Measurements from ENCODE around the gene REL.

REL gene

DNA sequence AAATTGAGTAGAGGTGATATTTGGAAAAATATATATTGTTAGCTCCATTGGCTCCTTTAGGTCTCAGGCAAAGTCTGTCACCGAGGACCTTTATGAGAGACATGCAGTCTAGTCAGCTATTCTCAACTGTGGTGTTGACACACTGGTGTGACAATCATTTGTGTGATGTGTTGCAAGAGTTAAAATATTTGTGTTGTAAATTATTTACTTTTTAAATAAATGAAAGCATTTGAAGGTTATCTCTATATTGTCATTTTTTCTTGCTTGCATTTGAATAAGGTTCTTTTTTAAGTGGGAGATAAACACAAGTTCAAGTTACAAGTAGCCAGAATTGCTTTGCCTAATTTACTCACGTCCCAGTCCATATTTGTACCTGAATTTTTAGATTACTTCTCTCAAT lies 4.3 kb downstream of the REL start:
- ChIA-PET POLR2A (no interaction called here), CTCF (interaction anchor here (0.6 kb wide), 1 partner anchor 80 kb away, joined by 5 read pairs; no protein-coding TSS in a partner anchor)
- no peak for TF ChIP-seq ZNF571 (tag by site-specific recombination; IDR thresholded peaks at IDR 0.05)
- TF ChIP-seq, protein P1, sequence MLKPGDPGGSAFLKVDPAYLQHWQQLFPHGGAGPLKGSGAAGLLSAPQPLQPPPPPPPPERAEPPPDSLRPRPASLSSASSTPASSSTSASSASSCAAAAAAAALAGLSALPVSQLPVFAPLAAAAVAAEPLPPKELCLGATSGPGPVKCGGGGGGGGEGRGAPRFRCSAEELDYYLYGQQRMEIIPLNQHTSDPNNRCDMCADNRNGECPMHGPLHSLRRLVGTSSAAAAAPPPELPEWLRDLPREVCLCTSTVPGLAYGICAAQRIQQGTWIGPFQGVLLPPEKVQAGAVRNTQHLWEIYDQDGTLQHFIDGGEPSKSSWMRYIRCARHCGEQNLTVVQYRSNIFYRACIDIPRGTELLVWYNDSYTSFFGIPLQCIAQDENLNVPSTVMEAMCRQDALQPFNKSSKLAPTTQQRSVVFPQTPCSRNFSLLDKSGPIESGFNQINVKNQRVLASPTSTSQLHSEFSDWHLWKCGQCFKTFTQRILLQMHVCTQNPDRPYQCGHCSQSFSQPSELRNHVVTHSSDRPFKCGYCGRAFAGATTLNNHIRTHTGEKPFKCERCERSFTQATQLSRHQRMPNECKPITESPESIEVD (tag by site-specific recombination; IDR thresholded peaks at IDR 0.05) = peak; percentile 49
- TF ChIP-seq ZFP37 (tag by site-specific recombination; IDR thresholded peaks at IDR 0.05) = no peak
- TF ChIP-seq OVOL3 (tag by site-specific recombination; IDR thresholded peaks at IDR 0.05) = no peak
- peaks cover 19% of the 10 kb centered on the region for H3K4me1 ChIP-seq (ENCODE audit: control insufficient read depth, insufficient read depth, low read length)
- H3K4me3 ChIP-seq (ENCODE audit: low read depth, low read length) = no peak overlapping the region
- H3K9me3 ChIP-seq (ENCODE audit: control insufficient read depth, insufficient read depth, low read depth, low read length) = no peaks in the 10 kb centered on the region
- H3K27ac ChIP-seq (ENCODE audit: extremely low read depth, low read depth, low read length) = 0 out of 2 replicates have a peak overlapping the region, but pooled peaks have one; percentile 13
- H3K36me3 ChIP-seq (ENCODE audit: control insufficient read depth in 2 of 2, insufficient read depth in 1 of 2, low read length in 2 of 2) = no peaks in the 10 kb centered on the region

DNA sequence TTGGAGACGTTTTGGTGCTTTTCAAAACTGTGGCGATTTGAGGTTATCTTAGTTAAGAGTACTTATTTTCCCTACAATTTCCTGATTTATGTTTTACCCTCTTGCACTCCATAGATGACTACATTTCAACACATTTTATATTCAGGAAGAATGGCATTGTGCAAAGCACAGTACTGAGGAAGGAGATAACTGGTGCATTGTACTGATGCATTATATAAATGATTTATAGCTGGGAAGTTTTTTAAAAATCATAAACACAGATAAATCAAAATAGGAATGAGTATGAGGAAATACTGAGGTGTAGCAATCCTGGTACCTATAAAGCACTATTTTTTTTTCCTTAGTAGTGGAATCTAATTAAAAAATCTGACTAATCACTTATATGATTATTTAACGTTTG lies 5.6 kb downstream of the REL start:
- Histone ChIP-seq H3K9me3 (ENCODE audit: control insufficient read depth, insufficient read depth, low read depth, low read length) (no peaks in the 10 kb centered on the region), H3K27ac (ENCODE audit: extremely low read depth, low read depth, low read length) (no peak overlapping the region), H3K4me3 (ENCODE audit: low read depth, low read length) (no peak overlapping the region), H3K36me3 (ENCODE audit: control insufficient read depth in 2 of 2, insufficient read depth in 1 of 2, low read length in 2 of 2) (peaks cover 0 to 5% of the 10 kb centered on the region in 2 experiments; a peak in 1 of 3 replicates), H3K4me1 (ENCODE audit: control insufficient read depth, insufficient read depth, low read length) (peaks cover 22% of the 10 kb centered on the region)
- ChIA-PET CTCF (interaction anchor here (0.5 to 0.7 kb wide), 2 partner anchors 49 to 642 kb away, joined by 3 to 4 read pairs; no protein-coding TSS in a partner anchor), POLR2A (interaction anchor here (0.6 to 0.7 kb wide), 2 partner anchors 139 to 413 kb away, joined by 3 to 4 read pairs; no protein-coding TSS in a partner anchor)
- TF ChIP-seq ZBTB7A (tag by site-specific recombination; IDR thresholded peaks at IDR 0.05; ENCODE audit: low read depth) (no peak), ZNF548 (tag by site-specific recombination; IDR thresholded peaks at IDR 0.05) (no peak)
- TF ChIP-seq, protein P1 (tag by site-specific recombination; IDR thresholded peaks at IDR 0.05) = peak; percentile 42; the same call in 1 of the 2 replicates

DNA sequence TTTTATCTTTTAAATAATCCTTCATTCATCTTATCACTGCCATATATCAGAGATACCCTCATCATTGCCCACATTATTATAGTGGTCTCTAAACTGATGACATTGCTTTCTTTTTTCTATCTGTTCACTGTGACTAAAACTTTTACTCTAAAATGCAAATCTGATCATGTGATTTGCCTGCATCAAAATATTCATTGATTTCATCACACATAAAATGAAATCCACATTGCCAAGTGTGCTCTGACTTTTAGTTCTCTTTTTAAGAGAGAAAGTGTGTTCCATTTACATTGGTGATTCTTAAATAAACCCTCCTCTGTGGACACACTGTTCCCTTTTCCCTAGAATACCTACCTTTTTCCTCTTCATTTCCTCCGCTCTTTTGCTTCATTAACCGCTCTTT lies 7.5 kb downstream of the REL start:
- POLR2A ChIA-PET = no interaction called here
- peaks cover 3 to 12% of the 10 kb centered on the region in 2 experiments; a peak in 2 of 3 replicates for H3K36me3 ChIP-seq (ENCODE audit: control insufficient read depth in 2 of 2, insufficient read depth in 1 of 2, low read length in 2 of 2)
- no peak overlapping the region for H3K27ac ChIP-seq (ENCODE audit: extremely low read depth, low read depth, low read length)
- peaks cover 22% of the 10 kb centered on the region for H3K4me1 ChIP-seq (ENCODE audit: control insufficient read depth, insufficient read depth, low read length)
- H3K9me3 ChIP-seq (ENCODE audit: control insufficient read depth, insufficient read depth, low read depth, low read length) = no peaks in the 10 kb centered on the region
- CTCF ChIA-PET = no interaction called here
- TF ChIP-seq ZNF274 (IDR thresholded peaks at IDR 0.05; ENCODE audit: low read length) = no peak
- TF ChIP-seq ZNF274 (tag by site-specific recombination; IDR thresholded peaks at IDR 0.05; ENCODE audit: borderline replicate concordance) = no peak
- no peak for TF ChIP-seq ZNF37A (tag by site-specific recombination; IDR thresholded peaks at IDR 0.05)
- TF ChIP-seq, protein P2, sequence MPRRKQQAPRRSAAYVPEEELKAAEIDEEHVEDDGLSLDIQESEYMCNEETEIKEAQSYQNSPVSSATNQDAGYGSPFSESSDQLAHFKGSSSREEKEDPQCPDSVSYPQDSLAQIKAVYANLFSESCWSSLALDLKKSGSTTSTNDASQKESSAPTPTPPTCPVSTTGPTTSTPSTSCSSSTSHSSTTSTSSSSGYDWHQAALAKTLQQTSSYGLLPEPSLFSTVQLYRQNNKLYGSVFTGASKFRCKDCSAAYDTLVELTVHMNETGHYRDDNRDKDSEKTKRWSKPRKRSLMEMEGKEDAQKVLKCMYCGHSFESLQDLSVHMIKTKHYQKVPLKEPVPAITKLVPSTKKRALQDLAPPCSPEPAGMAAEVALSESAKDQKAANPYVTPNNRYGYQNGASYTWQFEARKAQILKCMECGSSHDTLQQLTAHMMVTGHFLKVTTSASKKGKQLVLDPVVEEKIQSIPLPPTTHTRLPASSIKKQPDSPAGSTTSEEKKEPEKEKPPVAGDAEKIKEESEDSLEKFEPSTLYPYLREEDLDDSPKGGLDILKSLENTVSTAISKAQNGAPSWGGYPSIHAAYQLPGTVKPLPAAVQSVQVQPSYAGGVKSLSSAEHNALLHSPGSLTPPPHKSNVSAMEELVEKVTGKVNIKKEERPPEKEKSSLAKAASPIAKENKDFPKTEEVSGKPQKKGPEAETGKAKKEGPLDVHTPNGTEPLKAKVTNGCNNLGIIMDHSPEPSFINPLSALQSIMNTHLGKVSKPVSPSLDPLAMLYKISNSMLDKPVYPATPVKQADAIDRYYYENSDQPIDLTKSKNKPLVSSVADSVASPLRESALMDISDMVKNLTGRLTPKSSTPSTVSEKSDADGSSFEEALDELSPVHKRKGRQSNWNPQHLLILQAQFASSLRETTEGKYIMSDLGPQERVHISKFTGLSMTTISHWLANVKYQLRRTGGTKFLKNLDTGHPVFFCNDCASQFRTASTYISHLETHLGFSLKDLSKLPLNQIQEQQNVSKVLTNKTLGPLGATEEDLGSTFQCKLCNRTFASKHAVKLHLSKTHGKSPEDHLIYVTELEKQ (tag by site-specific recombination; IDR thresholded peaks at IDR 0.05; ENCODE audit: borderline replicate concordance) = no peak
- no peak for TF ChIP-seq ZSCAN30 (tag by site-specific recombination; IDR thresholded peaks at IDR 0.05)
- TF ChIP-seq, protein P3, sequence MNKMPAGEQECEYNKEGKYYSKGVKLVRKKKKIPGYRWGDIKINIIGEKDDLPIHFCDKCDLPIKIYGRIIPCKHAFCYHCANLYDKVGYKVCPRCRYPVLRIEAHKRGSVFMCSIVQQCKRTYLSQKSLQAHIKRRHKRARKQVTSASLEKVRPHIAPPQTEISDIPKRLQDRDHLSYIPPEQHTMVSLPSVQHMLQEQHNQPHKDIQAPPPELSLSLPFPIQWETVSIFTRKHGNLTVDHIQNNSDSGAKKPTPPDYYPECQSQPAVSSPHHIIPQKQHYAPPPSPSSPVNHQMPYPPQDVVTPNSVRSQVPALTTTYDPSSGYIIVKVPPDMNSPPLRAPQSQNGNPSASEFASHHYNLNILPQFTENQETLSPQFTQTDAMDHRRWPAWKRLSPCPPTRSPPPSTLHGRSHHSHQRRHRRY (tag by site-specific recombination; IDR thresholded peaks at IDR 0.05) = no peak
- no peak for TF ChIP-seq ZNF223 (tag by site-specific recombination; IDR thresholded peaks at IDR 0.05)
- no peak for TF ChIP-seq ZNF843 (tag by site-specific recombination; IDR thresholded peaks at IDR 0.05)
- no peak for TF ChIP-seq ZNF302 (tag by site-specific recombination; IDR thresholded peaks at IDR 0.05; ENCODE audit: low read depth)
- no peak overlapping the region for H3K4me3 ChIP-seq (ENCODE audit: low read depth, low read length)

Measured in HEK293 (cell line).